ENCODE results near the gene NLRP6. TPM values are rescaled to one million over a fixed set of nuclear protein-coding genes. Genes with fewer than 3 reads are reported as not detected.
"Not testable (repeated sequence)": the region's sequence is repeated elsewhere in the genome, so short reads cannot be mapped to it uniquely, and the experiment has no call there.

Gene NLRP6
- total RNA-seq, 1 experiment from 2014 or later = not detected

- H3K4me3 ChIP-seq = peak overlapping the region; percentile 63
- H3K36me3 ChIP-seq = peaks cover 23% of the 10 kb centered on the region
- DNase-seq, H3K27me3 ChIP-seq, H3K9me3 ChIP-seq: not testable (repeated sequence)
Observed at GRCh38 chr11:319121-319887, 41.1 kb downstream of the NLRP6 start.

- H3K4me3 ChIP-seq = peak overlapping the region; percentile 97
- not testable (repeated sequence) for DNase-seq, H3K27me3 ChIP-seq, H3K9me3 ChIP-seq
- peaks cover 20% of the 10 kb centered on the region for H3K36me3 ChIP-seq
Observed at GRCh38 chr11:319888-320273, 41.7 kb downstream of the NLRP6 start.

GRCh38 chr11:324156-324555, 45.9 kb downstream of the NLRP6 start:
- Histone ChIP-seq H3K36me3 (peaks cover 4% of the 10 kb centered on the region), H3K4me3 (no peak overlapping the region), H3K27me3 (no peaks in the 10 kb centered on the region), H3K9me3 (no peaks in the 10 kb centered on the region)
- no peak for DNase-seq

GRCh38 chr11:324593-325517, 46.6 kb downstream of the NLRP6 start:
- DNase-seq, H3K27me3 ChIP-seq, H3K9me3 ChIP-seq, H3K36me3 ChIP-seq, H3K4me3 ChIP-seq: not testable (repeated sequence)

GRCh38 chr11:325796-326591, 47.8 kb downstream of the NLRP6 start:
- no peaks in the 10 kb centered on the region for H3K27me3 ChIP-seq
- H3K36me3 ChIP-seq = no peaks in the 10 kb centered on the region
- no peaks in the 10 kb centered on the region for H3K9me3 ChIP-seq
- no peak overlapping the region for H3K4me3 ChIP-seq
- DNase-seq = no peak

GRCh38 chr11:326592-326841, 48.3 kb downstream of the NLRP6 start:
- peaks cover 2% of the 10 kb centered on the region; the same call in 1 of the 2 replicates for H3K9me3 ChIP-seq
- no peak overlapping the region for H3K4me3 ChIP-seq
- DNase-seq = no peak
- H3K27me3 ChIP-seq = no peaks in the 10 kb centered on the region
- no peaks in the 10 kb centered on the region for H3K36me3 ChIP-seq

GRCh38 chr11:326842-327580, 48.8 kb downstream of the NLRP6 start:
- DNase-seq = no peak
- H3K9me3 ChIP-seq = peaks cover 6% of the 10 kb centered on the region
- no peaks in the 10 kb centered on the region for H3K27me3 ChIP-seq
- H3K36me3 ChIP-seq = no peaks in the 10 kb centered on the region
- no peak overlapping the region for H3K4me3 ChIP-seq

- Histone ChIP-seq H3K27me3 (no peaks in the 10 kb centered on the region), H3K36me3 (no peaks in the 10 kb centered on the region), H3K4me3 (no peak overlapping the region), H3K9me3 (peaks cover 6% of the 10 kb centered on the region)
- no peak for DNase-seq
Observed at GRCh38 chr11:327581-327923, 49.3 kb downstream of the NLRP6 start.

- DNase-seq = no peak
- Histone ChIP-seq H3K36me3 (no peaks in the 10 kb centered on the region), H3K4me3 (no peak overlapping the region), H3K9me3 (peaks cover 6% of the 10 kb centered on the region), H3K27me3 (no peaks in the 10 kb centered on the region)
Observed at GRCh38 chr11:328012-328411, 49.8 kb downstream of the NLRP6 start.

GRCh38 chr11:328516-329100, 50.4 kb downstream of the NLRP6 start:
- not testable (repeated sequence) for H3K27me3 ChIP-seq, H3K9me3 ChIP-seq, H3K36me3 ChIP-seq, H3K4me3 ChIP-seq, DNase-seq

- no peak for DNase-seq
- H3K9me3 ChIP-seq = peaks cover 6% of the 10 kb centered on the region
- no peaks in the 10 kb centered on the region for H3K36me3 ChIP-seq
- H3K4me3 ChIP-seq = no peak overlapping the region
- no peaks in the 10 kb centered on the region for H3K27me3 ChIP-seq
Observed at GRCh38 chr11:329886-330253, 51.7 kb downstream of the NLRP6 start.

- H3K27me3 ChIP-seq = no peaks in the 10 kb centered on the region
- DNase-seq = no peak
- no peak overlapping the region for H3K4me3 ChIP-seq
- H3K36me3 ChIP-seq = no peaks in the 10 kb centered on the region
- H3K9me3 ChIP-seq = peaks cover 6% of the 10 kb centered on the region
Observed at GRCh38 chr11:330307-330693, 52.1 kb downstream of the NLRP6 start.

- Histone ChIP-seq H3K9me3 (peaks cover 6% of the 10 kb centered on the region), H3K4me3 (no peak overlapping the region), H3K36me3 (no peaks in the 10 kb centered on the region), H3K27me3 (no peaks in the 10 kb centered on the region)
- DNase-seq = no peak
Observed at GRCh38 chr11:330694-331357, 52.6 kb downstream of the NLRP6 start.

GRCh38 chr11:331358-332060, 53.3 kb downstream of the NLRP6 start:
- H3K36me3 ChIP-seq = no peaks in the 10 kb centered on the region
- no peak overlapping the region for H3K4me3 ChIP-seq
- no peak for DNase-seq
- peaks cover 6% of the 10 kb centered on the region for H3K9me3 ChIP-seq
- no peaks in the 10 kb centered on the region for H3K27me3 ChIP-seq

- Histone ChIP-seq H3K36me3 (no peaks in the 10 kb centered on the region), H3K9me3 (peaks cover 6% of the 10 kb centered on the region), H3K4me3 (no peak overlapping the region), H3K27me3 (no peaks in the 10 kb centered on the region)
- no peak for DNase-seq
Observed at GRCh38 chr11:332651-333480, 54.7 kb downstream of the NLRP6 start.

Measured in MG63 (cell line).